HG03439 (cell line): ENCODE data around the gene ELOF1.
"Not testable (repeated sequence)": the region's sequence is repeated elsewhere in the genome, so short reads cannot be mapped to it uniquely, and the experiment has no call there.

Experiments used
- ATAC-seq: cut with Tn5 transposase; IDR thresholded peaks from one replicate; pipeline ENCODE4 v1.9.1; 2021; ENCODE audit warnings: mild to moderate bottlenecking, moderate library complexity; ENCODE audit not compliant: unreplicated experiment

The ELOF1 gene

GRCh38 chr19:11558881-11559828 lies at the start of gene ELOF1:
ELOF1 (minus strand) TSS chr19:11559230; CDS start chr19:11554347, 4,883 bp downstream.
- ATAC-seq = peak; percentile 79

- no peak for ATAC-seq
Measured at GRCh38 chr19:11606484-11606883, 47.5 kb upstream of the ELOF1 start.

- not testable (repeated sequence) for ATAC-seq
Measured at GRCh38 chr19:11599704-11600103, 40.7 kb upstream of the ELOF1 start.

GRCh38 chr19:11598746-11599145 lies 39.7 kb upstream of the ELOF1 start:
- no peak for ATAC-seq

- no peak for ATAC-seq
Measured at GRCh38 chr19:11598103-11598483, 39.1 kb upstream of the ELOF1 start.

- ATAC-seq = peak; percentile 99
Measured at GRCh38 chr19:11597202-11598102, 38.4 kb upstream of the ELOF1 start, which contains the start of gene ZNF627. ZNF627 (plus strand) TSS chr19:11597483; CDS start chr19:11597628, 145 bp downstream.

GRCh38 chr19:11596156-11596555 lies 37.1 kb upstream of the ELOF1 start:
- ATAC-seq = no peak

- no peak for ATAC-seq
Measured at GRCh38 chr19:11594084-11594483, 35.1 kb upstream of the ELOF1 start.

GRCh38 chr19:11587975-11588631 lies 29.1 kb upstream of the ELOF1 start:
- no peak for ATAC-seq

GRCh38 chr19:11587302-11587974 lies 28.4 kb upstream of the ELOF1 start:
- ATAC-seq = no peak

- ATAC-seq = no peak
Measured at GRCh38 chr19:11586331-11586730, 27.3 kb upstream of the ELOF1 start.

- peak; percentile 64 for ATAC-seq
Measured at GRCh38 chr19:11581740-11582139, 22.7 kb upstream of the ELOF1 start.

- no peak for ATAC-seq
Measured at GRCh38 chr19:11580116-11580515, 21.1 kb upstream of the ELOF1 start.

GRCh38 chr19:11578258-11579142 lies 19.5 kb upstream of the ELOF1 start:
- no peak for ATAC-seq

- ATAC-seq = no peak
Measured at GRCh38 chr19:11577451-11578257, 18.6 kb upstream of the ELOF1 start, which contains the start of gene ACP5. ACP5 (minus strand) TSS chr19:11577645; CDS start chr19:11577317, 328 bp downstream.

- ATAC-seq = no peak
Measured at GRCh38 chr19:11576227-11576626, 17.2 kb upstream of the ELOF1 start.

- ATAC-seq = no peak
Measured at GRCh38 chr19:11574689-11575088, 15.7 kb upstream of the ELOF1 start.

- ATAC-seq = not testable (repeated sequence)
Measured at GRCh38 chr19:11573763-11574162, 14.7 kb upstream of the ELOF1 start.
